ENCODE measurements around the gene COPB1.

DNA sequence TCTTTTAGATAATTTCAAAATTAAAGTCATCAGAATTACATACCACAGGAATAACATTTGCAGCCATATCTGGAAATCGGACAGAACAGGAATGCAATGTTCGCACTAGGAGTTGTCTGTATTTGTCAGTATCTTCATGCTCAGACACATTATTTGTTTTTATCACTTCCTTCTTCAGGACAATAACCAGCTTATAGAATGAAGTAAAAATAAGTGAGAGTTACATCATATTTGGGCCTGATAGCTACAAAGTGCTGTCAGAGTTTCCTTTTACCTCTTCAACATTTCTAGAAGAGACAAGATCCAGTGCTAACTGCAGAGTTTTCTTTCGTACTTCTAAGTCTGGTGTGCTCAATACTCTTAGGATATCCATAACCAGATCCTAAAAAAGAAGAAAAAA, 18.9 kb downstream of the COPB1 start:
- TF ChIP-seq POLR2A (IDR thresholded peaks at IDR 0.05) (no peak), POLR2AphosphoS5 (IDR thresholded peaks at IDR 0.05) (no peak), EP300 (IDR thresholded peaks at IDR 0.05) (no peak)
- TF ChIP-seq, protein P1, sequence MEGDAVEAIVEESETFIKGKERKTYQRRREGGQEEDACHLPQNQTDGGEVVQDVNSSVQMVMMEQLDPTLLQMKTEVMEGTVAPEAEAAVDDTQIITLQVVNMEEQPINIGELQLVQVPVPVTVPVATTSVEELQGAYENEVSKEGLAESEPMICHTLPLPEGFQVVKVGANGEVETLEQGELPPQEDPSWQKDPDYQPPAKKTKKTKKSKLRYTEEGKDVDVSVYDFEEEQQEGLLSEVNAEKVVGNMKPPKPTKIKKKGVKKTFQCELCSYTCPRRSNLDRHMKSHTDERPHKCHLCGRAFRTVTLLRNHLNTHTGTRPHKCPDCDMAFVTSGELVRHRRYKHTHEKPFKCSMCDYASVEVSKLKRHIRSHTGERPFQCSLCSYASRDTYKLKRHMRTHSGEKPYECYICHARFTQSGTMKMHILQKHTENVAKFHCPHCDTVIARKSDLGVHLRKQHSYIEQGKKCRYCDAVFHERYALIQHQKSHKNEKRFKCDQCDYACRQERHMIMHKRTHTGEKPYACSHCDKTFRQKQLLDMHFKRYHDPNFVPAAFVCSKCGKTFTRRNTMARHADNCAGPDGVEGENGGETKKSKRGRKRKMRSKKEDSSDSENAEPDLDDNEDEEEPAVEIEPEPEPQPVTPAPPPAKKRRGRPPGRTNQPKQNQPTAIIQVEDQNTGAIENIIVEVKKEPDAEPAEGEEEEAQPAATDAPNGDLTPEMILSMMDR (IDR thresholded peaks at IDR 0.05), result no peak

Data from upper lobe of left lung (tissue), 4 donors.